Uterus (tissue), 2 donors: ENCODE data around the gene TRMU.

Experiments
- CTCF ChIP-seq, 4 experiments: fragments of 200-600 bp in 2 of 4; fragments of 450-650 bp in 2 of 4; sonication (generic) in 2 of 4; IDR thresholded peaks; one replicate each; pipeline ENCODE4 v1.5.1; 2016 to 2019; ENCODE audit warnings: antibody characterized with exemption in 4 of 4, mild to moderate bottlenecking in 2 of 4, moderate library complexity in 1 of 4
- POLR2A ChIP-seq, 2 donors: fragments of 450-650 bp; IDR thresholded peaks; one replicate each; pipeline ENCODE4 v1.6.1; 2016; ENCODE audit warnings: antibody characterized with exemption in 2 of 2, mild to moderate bottlenecking in 1 of 2, moderate library complexity in 1 of 2

- TF ChIP-seq POLR2A (IDR thresholded peaks at IDR 0.05) (no peak), CTCF (IDR thresholded peaks at IDR 0.05) (no peak)
These were observed 37.6 kb downstream of the TRMU start for GRCh38 chr22:46373159-46373558.
